22Rv1 (cell line): ENCODE measurements around the gene WNK2.

Source experiments
- ZFX ChIP-seq: fragments of 450-650 bp; IDR thresholded peaks from 2 replicates; pipeline ENCODE4 v1.6.1; 2017; ENCODE audit warnings: antibody characterized with exemption, borderline replicate concordance
- TF ChIP-seq, protein P1 (sequence below): fragments of 450-650 bp; IDR thresholded peaks from 2 replicates; pipeline ENCODE4 v1.5.1; 2017; ENCODE audit warnings: mild to moderate bottlenecking

DNA sequence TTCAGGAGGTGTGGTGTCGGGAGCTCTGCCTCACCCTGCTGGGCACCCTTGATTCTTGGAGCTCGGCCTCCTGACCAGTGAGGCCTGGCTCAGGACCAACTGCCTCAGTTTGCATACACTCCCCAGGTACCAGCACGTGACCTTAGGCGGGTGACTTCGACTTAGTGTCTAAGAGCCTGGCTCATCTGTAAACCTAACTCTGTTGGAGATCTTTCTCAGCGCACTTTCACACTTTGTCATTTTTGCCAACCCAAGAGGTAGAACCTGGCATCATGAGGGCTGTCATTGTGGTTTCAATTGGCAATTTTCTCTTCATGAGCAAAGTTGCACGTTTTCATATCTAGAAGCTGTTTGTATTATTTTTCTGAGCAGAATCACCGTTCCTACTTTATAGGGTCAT lies 13.4 kb upstream of the WNK2 start:
- TF ChIP-seq, protein P1, sequence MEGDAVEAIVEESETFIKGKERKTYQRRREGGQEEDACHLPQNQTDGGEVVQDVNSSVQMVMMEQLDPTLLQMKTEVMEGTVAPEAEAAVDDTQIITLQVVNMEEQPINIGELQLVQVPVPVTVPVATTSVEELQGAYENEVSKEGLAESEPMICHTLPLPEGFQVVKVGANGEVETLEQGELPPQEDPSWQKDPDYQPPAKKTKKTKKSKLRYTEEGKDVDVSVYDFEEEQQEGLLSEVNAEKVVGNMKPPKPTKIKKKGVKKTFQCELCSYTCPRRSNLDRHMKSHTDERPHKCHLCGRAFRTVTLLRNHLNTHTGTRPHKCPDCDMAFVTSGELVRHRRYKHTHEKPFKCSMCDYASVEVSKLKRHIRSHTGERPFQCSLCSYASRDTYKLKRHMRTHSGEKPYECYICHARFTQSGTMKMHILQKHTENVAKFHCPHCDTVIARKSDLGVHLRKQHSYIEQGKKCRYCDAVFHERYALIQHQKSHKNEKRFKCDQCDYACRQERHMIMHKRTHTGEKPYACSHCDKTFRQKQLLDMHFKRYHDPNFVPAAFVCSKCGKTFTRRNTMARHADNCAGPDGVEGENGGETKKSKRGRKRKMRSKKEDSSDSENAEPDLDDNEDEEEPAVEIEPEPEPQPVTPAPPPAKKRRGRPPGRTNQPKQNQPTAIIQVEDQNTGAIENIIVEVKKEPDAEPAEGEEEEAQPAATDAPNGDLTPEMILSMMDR = no peak
- no peak for TF ChIP-seq ZFX
